ENCODE results near the gene CA12. TPM values are rescaled to one million over a fixed set of nuclear protein-coding genes. Genes with fewer than 3 reads are reported as not detected.
A peak's percentile ranks its signal among the peaks of the same experiment; 100 is the strongest.

Gene CA12
- total and polyA plus RNA-seq, 9 of the 15 experiments (the other 6 are each of a cell fraction or from before 2014, with no cell fraction given) = 0.01 to 0.78 (median 0.15) TPM; not detected in 1

DNA sequence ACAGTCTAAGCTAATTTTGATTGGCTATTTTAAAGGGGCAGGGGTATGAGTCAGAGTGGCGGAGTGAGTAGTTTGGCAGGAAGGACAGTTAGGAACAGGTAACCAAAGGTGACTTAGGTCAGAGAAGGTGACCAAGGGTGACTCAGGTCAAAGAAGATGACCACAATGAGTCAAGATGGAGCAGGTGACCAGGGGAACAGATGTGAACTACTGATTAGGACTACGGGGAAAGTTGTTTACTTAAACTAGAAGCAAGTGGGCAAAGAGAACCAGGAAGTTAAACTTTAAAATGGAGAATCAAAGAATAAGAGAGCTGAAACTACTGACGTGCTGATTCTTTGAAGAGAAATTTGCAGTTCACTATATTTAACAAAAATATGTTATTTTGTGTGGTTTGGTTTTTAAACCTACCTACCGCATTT is 14.1 kb upstream of the CA12 start (continued):
- TF ChIP-seq ETV5 (CRISPR knock-in tag; IDR thresholded peaks at IDR 0.05; ENCODE audit: low read depth) (peak; percentile 45; the same call in 1 of the 2 replicates), GATAD2B (IDR thresholded peaks at IDR 0.05; ENCODE audit: borderline replicate concordance) (peak; percentile 69; the same call in 1 of the 2 replicates), HDGF (IDR thresholded peaks at IDR 0.05) (no peak), NBN (IDR thresholded peaks at IDR 0.05; ENCODE audit: low read depth) (peak; percentile 58; the same call in 1 of the 2 replicates), CBFB (CRISPR knock-in tag; IDR thresholded peaks at IDR 0.05) (peak; percentile 74; the same call in 1 of the 2 replicates), KLF6 (CRISPR knock-in tag; IDR thresholded peaks at IDR 0.05; ENCODE audit: borderline replicate concordance) (no peak), RNF2 (IDR thresholded peaks at IDR 0.05) (peak; percentile 62; the same call in 1 of the 2 replicates), NR2C2 (CRISPR knock-in tag; IDR thresholded peaks at IDR 0.05) (no peak), NR2C2 (tag; IDR thresholded peaks at IDR 0.05) (peak; percentile 74), ZNF830 (CRISPR knock-in tag; IDR thresholded peaks at IDR 0.05) (no peak), OTX1 (CRISPR knock-in tag; IDR thresholded peaks at IDR 0.05) (0 out of 2 replicates have a peak, but pooled peaks have one; percentile 25), SMARCA5 (IDR thresholded peaks at IDR 0.05) (no peak), FOXJ2 (tag; IDR thresholded peaks at IDR 0.05) (0 out of 2 replicates have a peak, but pooled peaks have one; percentile 63), HINFP (tag; conservative IDR thresholded peaks at IDR 0.05; ENCODE audit: low read depth) (no peak; the same call in 1 of the 2 replicates), CHD4 (IDR thresholded peaks at IDR 0.05; ENCODE audit: insufficient read depth, insufficient replicate concordance, low read depth, low read length, poor library complexity, severe bottlenecking) (no peak), JUN (IDR thresholded peaks at IDR 0.05; ENCODE audit: borderline replicate concordance, low read depth, low read length) (peak; percentile 89), JUN (CRISPR knock-in tag; IDR thresholded peaks at IDR 0.05; ENCODE audit: borderline replicate concordance) (no peak), TAF1 (IDR thresholded peaks at IDR 0.05; ENCODE audit: control insufficient read depth, extremely low read depth, insufficient read depth, low read length, severe bottlenecking) (no peak), ZNF140 (CRISPR knock-in tag; IDR thresholded peaks at IDR 0.05) (no peak), FOXM1 (IDR thresholded peaks at IDR 0.05; ENCODE audit: low read depth) (peak; percentile 82), FOXM1 (CRISPR knock-in tag; IDR thresholded peaks at IDR 0.05; ENCODE audit: low read depth) (no peak), ZFP1 (CRISPR knock-in tag; IDR thresholded peaks at IDR 0.05) (no peak), TFAP4 (CRISPR knock-in tag; IDR thresholded peaks at IDR 0.05; ENCODE audit: borderline replicate concordance) (peak; percentile 45), PML (IDR thresholded peaks at IDR 0.05; ENCODE audit: low read length) (no peak)
- TF ChIP-seq, protein P1, sequence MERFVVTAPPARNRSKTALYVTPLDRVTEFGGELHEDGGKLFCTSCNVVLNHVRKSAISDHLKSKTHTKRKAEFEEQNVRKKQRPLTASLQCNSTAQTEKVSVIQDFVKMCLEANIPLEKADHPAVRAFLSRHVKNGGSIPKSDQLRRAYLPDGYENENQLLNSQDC (CRISPR knock-in tag; IDR thresholded peaks at IDR 0.05) = no peak
- TF ChIP-seq, protein P2, sequence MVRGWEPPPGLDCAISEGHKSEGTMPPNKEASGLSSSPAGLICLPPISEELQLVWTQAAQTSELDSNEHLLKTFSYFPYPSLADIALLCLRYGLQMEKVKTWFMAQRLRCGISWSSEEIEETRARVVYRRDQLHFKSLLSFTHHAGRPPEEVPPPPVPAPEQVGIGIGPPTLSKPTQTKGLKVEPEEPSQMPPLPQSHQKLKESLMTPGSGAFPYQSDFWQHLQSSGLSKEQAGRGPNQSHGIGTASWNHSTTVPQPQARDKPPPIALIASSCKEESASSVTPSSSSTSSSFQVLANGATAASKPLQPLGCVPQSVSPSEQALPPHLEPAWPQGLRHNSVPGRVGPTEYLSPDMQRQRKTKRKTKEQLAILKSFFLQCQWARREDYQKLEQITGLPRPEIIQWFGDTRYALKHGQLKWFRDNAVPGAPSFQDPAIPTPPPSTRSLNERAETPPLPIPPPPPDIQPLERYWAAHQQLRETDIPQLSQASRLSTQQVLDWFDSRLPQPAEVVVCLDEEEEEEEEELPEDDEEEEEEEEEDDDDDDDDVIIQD (CRISPR knock-in tag; IDR thresholded peaks at IDR 0.05) = no peak
